GM10248 (cell line): ENCODE measurements around the gene FTO.

Experiments
- CTCF ChIA-PET: fragments of 300-600 bp; sonication (Branson Sonifier 250); formaldehyde crosslinking; extraction: SDS; loops from one replicate; lab custom pipeline; 2021; ENCODE audit warnings: antibody characterized with exemption; lab: Yijun Ruan, JAX
- POLR2A ChIA-PET: fragments of 350-650 bp; sonication (Branson Sonifier 250); formaldehyde crosslinking; extraction: SDS; loops from one replicate; lab custom pipeline; 2020; ENCODE audit warnings: antibody characterized with exemption; lab: Yijun Ruan, JAX
- DNase-seq: peaks from one replicate; pipeline ENCODE4 v3.0.0; 2012; ENCODE audit errors: extremely low spot score
- TF ChIP-seq, protein P1 (sequence below): IDR thresholded peaks from 2 replicates; pipeline ENCODE4 v1.5.1; 2012; ENCODE audit warnings: mild to moderate bottlenecking, low read depth; ENCODE audit errors: extremely low read depth, missing control alignments, control extremely low read depth

Gene FTO

DNA sequence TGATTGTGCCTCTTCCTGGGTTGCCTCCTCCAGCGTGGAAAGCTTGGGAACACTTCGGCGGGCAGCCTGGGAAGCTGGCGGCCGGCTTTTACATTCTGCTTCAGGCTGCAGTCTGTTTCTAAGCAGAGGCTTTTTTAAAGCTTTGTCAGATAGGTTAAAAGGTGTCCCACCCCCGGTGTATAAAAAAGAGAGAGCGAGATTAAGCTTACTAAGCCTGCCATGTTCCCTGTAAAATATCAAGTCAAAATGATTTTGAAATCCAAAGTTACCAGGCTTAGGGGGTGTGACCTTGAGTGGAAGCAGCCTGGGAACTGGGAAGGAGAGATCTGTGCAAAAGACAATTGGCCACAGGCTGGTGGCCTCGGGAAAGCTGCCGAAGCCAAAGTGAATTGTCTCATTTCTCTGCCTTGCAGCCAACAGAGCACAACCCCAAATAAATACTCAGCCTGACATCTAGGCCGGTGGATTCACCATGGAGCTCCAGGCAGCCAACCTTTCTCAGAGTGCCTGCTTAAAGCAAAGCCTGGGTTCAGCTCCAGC lies 254.5 kb downstream of the FTO start:
- ChIA-PET CTCF (interaction anchor here (0.9 to 2.7 kb wide), 7 partner anchors 11 to 182 kb away, joined by 3 to 8 read pairs (median 3); no protein-coding TSS in a partner anchor), POLR2A (no interaction called here)

DNA sequence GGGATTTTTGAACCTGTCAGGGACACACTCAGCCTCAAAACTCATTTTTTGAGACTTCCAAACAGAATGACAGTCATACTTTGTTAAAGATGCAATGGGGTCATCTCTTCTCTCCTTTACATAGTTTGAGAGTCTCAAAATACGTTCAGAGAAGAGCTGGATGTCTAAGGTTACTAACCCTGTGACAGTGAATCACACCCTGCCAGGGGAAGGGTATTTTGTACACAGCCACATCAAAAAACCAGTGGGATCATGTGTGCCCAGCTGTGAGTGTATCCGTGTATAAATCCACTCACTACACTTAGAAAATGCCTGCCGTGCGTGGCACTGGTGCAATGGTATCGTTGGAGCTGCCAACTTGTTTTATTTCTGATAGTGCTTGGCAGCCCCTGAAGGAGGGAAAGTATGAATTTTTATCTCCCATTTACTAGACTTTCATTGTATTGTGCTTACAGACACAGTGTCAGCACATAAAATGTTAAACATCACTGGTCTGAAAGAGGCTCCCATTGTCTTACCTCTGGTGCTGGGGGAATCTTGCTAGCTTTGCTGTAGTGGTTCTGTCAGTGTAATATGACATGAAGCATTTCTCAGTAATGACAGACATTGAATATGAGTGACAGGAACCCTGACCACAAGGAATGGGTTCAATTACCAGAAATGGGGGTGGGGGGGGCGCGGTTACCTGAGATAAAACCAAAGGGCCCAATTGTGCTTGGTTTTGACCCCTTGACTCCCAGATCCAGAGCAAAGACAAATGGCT lies 256.3 kb downstream of the FTO start:
- no peak for DNase-seq
- CTCF ChIA-PET = interaction anchor here (2.1 to 2.4 kb wide), 2 partner anchors 13 to 15 kb away, joined by 6 to 8 read pairs; no protein-coding TSS in a partner anchor
- POLR2A ChIA-PET = no interaction called here
- TF ChIP-seq, protein P1, sequence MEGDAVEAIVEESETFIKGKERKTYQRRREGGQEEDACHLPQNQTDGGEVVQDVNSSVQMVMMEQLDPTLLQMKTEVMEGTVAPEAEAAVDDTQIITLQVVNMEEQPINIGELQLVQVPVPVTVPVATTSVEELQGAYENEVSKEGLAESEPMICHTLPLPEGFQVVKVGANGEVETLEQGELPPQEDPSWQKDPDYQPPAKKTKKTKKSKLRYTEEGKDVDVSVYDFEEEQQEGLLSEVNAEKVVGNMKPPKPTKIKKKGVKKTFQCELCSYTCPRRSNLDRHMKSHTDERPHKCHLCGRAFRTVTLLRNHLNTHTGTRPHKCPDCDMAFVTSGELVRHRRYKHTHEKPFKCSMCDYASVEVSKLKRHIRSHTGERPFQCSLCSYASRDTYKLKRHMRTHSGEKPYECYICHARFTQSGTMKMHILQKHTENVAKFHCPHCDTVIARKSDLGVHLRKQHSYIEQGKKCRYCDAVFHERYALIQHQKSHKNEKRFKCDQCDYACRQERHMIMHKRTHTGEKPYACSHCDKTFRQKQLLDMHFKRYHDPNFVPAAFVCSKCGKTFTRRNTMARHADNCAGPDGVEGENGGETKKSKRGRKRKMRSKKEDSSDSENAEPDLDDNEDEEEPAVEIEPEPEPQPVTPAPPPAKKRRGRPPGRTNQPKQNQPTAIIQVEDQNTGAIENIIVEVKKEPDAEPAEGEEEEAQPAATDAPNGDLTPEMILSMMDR = no peak

More for the DNA sequence above, 254.5 kb downstream of the FTO start:
- DNase-seq = no peak
- TF ChIP-seq, protein P1 = no peak

DNA sequence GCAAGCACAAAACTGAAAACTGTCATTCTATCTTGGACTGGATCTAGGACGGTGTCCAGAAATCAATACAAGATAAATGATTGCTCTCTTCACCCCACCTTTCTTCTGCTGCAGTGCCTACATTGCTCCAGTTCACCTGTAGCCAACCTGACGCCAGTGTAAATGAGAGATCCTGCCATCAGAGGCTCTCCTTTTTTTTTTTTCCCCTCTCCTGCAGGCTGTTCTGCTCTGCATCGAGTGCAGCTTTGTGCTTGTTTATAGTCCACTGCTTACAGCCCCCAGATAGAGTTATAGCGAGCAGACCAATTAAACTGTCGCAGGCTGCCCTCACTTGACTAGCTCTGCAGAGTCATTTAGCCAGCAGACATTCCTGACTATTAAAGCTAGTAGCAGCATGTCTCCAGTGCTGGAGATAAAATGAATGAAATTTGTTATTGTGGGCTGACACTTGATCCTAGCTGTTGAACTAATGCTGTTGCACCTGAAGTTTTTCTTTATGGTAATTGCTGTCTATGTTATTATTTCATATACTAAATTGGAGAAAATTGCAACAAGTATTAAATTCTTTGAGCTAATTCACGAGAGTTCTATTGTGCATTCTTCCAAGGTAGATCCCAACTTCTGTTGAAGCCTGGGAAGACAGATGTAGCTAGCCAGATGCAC lies 257.1 kb downstream of the FTO start:
- ChIA-PET POLR2A (no interaction called here), CTCF (interaction anchor here (1.4 to 2.1 kb wide), 3 partner anchors 11 to 16 kb away, joined by 4 to 6 read pairs (median 4); no protein-coding TSS in a partner anchor)
- no peak for DNase-seq
- TF ChIP-seq, protein P1 = no peak

DNA sequence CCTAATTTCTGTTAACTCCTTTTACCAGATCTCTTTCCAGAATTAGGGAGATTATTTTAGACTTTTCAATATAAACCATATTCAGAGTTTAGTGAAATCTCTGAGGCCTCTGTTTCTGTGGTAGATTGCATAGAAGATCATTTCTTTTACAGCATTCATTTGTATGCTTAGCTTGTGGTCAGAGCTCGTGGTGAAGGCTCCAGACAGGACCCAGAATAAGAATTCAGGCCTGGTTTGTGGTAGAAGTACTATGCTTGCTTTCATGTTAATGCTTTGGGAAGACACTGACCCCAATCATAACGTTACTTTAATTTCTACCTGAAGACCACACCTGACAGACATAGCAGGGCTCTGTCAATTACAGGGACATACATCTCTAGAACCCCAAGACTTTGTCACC lies 258.1 kb downstream of the FTO start:
- TF ChIP-seq, protein P1 = no peak
- CTCF ChIA-PET = interaction anchor here (1.3 to 1.8 kb wide), 3 partner anchors 12 to 25 kb away, joined by 4 read pairs; no protein-coding TSS in a partner anchor
- POLR2A ChIA-PET = no interaction called here

DNA sequence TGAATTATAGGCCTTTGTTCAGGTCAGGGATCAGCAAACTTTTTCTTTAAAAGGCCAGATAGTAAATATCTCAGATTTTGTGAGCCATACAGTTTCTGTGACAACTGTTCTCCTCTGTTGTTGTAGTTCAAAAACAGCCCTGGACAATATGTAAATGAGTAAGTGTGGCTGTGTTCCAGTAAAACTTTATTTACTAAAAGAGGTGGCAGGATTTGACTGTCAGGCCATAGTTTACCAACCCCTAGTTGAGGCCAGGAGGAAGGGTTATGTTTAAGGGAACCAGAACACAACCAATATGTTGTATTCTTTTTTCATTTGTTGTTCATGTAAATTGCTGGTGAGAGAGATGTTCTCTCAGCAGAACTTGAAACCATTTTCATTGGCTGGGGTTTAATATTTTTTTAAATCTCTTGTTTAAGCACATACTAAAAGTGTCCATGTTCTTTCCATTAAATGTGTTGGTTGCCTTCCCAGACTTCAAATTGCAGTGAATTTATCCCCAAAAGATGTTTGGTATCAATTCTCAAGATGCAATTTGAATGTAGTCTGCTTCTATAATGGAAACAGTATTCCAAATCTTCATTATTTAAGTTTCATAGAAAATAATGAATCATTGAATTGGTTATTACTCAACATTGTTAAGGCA lies 260.3 kb downstream of the FTO start:
- TF ChIP-seq, protein P1 = no peak
- ChIA-PET CTCF (no interaction called here), POLR2A (no interaction called here)
- no peak for DNase-seq

More for the DNA sequence above, 258.1 kb downstream of the FTO start:
- no peak for DNase-seq

DNA sequence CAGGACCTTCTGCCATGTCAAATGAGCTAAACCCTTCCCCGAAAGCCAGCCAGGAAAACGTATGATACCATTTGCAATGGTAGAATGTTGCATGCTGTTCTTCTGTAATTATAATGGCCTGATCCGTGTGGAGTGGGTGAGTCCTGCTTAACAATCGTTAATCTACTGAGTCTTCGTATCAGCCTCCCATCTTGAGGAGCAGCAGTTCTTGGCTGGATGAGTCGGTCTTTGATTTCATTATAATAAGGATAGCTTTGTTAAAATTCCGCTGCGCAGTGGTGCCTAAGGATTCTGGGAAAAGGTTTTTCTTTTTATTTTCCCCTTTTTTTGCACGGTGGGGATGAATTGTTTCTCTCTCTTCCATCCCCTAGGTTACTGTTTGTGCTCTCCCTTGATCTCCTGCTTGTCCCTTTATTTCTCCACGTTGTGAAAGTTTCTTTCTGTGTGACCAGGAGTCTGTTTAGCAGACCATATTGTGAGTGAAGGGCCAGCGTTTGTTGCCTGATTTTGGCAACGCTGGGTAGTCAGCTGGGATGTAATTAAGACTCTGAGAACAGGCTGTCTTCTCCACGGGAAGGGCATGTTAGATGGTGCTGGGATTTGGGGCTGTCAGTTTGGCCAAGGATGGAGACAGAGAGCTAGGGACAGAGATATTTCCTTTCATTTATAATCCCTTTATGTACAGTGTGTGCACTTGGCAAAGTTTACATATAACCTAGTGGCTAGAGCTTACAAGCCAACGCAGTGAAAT lies 263.0 kb downstream of the FTO start:
- DNase-seq = no peak
- ChIA-PET CTCF (no interaction called here), POLR2A (no interaction called here)
- TF ChIP-seq, protein P1 = no peak
